H1 (cell line): ENCODE results near the gene UGT1A3. TPM values are rescaled to one million over a fixed set of nuclear protein-coding genes. Genes with fewer than 3 reads are reported as not detected.

Experiments used
- EP300 ChIP-seq, 2 experiments: IDR thresholded peaks; 1 replicate in 1 of 2; 2 replicates in 1 of 2; pipeline ENCODE4 v1.6.1; 2011 to 2012; ENCODE audit warnings: low read depth in 2 of 2, low read length in 2 of 2, mild to moderate bottlenecking in 2 of 2, borderline replicate concordance in 1 of 2, inconsistent platforms in 1 of 2, moderate library complexity in 1 of 2
- MAFK ChIP-seq: IDR thresholded peaks from 2 replicates; pipeline ENCODE4 v1.6.1; 2012; ENCODE audit warnings: low read depth, mild to moderate bottlenecking, improper control_type of control experiment, low read length
- polyA plus RNA-seq, 7 experiments: library from polyadenylated mRNA; depleted of rRNA in 3 of 7; stranded (reverse) in 5 of 7; unstranded in 2 of 7; fragments of >200 nt in 5 of 7; fragments of 200-250 nt in 2 of 7; gene quantifications; 1 replicate in 5 of 7; 2 replicates in 1 of 7; 4 replicates in 1 of 7; pipeline versions ENCODE4 v1.2.1 to v1.2.3, GENCODE V29; 2011 to 2013; ENCODE audit warnings: missing spikeins in 2 of 7, mixed read lengths in 2 of 7
- total RNA-seq: library from RNA; stranded (reverse); fragmentation: NEBNext Ultra II Directional; extraction: Animal tissue kit (Norgen Biotek cat#: 25700); gene quantifications from 2 replicates; pipeline ENCODE4 v1.2.1, GENCODE V29; 2021

UGT1A3 gene
- total and polyA plus RNA-seq, 2 of the 8 experiments (the other 6 are each of a cell fraction or from before 2014, with no cell fraction given), result not detected

- no peak for TF ChIP-seq EP300 (IDR thresholded peaks at IDR 0.05; ENCODE audit: borderline replicate concordance in 1 of 2, low read depth in 2 of 2, low read length in 2 of 2)
- no peak for TF ChIP-seq MAFK
Measured at GRCh38 chr2:233740870-233741269, 12.0 kb downstream of the UGT1A3 start (continued).
